Measurements from ENCODE around the gene RASL11B. TPM values are rescaled to one million over a fixed set of nuclear protein-coding genes. Genes with fewer than 3 reads are reported as not detected.
A peak's percentile ranks its signal among the peaks of the same experiment; 100 is the strongest.

Gene RASL11B
- total RNA-seq, 2 experiments from 2014 or later = not detected

DNA sequence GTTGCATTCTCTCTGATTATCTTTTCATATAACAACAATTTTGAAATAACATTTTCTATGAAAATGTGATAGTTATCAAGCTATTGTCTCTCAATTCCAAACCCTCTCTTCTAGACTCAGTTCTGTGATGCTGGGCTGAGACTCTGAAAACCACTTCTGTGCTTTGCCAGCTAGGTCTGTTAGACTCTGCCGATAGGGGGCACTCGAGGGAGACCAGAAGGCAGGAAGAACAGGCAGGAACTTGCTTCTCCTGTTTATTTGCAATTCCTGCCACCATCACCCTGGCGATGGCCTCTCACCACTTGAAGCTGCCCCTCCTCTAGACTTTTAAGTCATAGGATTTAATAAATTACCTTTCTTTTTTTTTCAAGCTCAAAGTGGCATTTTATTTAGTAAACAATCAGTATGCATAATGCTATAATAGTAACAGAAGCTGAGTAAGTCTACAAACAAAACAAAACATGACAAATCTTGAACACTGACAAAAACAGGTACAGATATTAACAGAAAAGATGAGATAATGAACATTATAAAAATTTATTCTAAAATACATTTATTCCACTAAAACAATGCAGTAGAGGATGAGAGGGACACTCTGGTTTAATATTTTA, 49.7 kb downstream of the RASL11B start:
- ChIA-PET POLR2A (interaction anchor here (0.6 to 0.8 kb wide), 2 partner anchors 65 to 348 kb away, joined by 3 to 4 read pairs; no protein-coding TSS in a partner anchor), CTCF (ENCODE audit: unreplicated experiment) (interaction anchor here (0.6 to 0.7 kb wide), 2 partner anchors 13 to 29 kb away, joined by 3 read pairs; no protein-coding TSS in a partner anchor)
- TF ChIP-seq, protein P1, sequence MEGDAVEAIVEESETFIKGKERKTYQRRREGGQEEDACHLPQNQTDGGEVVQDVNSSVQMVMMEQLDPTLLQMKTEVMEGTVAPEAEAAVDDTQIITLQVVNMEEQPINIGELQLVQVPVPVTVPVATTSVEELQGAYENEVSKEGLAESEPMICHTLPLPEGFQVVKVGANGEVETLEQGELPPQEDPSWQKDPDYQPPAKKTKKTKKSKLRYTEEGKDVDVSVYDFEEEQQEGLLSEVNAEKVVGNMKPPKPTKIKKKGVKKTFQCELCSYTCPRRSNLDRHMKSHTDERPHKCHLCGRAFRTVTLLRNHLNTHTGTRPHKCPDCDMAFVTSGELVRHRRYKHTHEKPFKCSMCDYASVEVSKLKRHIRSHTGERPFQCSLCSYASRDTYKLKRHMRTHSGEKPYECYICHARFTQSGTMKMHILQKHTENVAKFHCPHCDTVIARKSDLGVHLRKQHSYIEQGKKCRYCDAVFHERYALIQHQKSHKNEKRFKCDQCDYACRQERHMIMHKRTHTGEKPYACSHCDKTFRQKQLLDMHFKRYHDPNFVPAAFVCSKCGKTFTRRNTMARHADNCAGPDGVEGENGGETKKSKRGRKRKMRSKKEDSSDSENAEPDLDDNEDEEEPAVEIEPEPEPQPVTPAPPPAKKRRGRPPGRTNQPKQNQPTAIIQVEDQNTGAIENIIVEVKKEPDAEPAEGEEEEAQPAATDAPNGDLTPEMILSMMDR (conservative IDR thresholded peaks at IDR 0.05; ENCODE audit: low read length) = peak; percentile 97
- TF ChIP-seq EZH2phosphoT487 (IDR thresholded peaks at IDR 0.05; ENCODE audit: borderline replicate concordance, low read depth, low read length) = no peak
- no TSS peak for BruUV-seq (replicated peaks)
- Histone ChIP-seq H3K4me2 (ENCODE audit: low read length) (no peak overlapping the region), H3K4me1 (ENCODE audit: insufficient read depth, low read length, poor library complexity, severe bottlenecking) (no peaks in the 10 kb centered on the region), H3K4me3 (ENCODE audit: low read depth, low read length, poor library complexity, severe bottlenecking) (no peak overlapping the region), H3K9me3 (ENCODE audit: low read length) (no peaks in the 10 kb centered on the region), H3K27ac (ENCODE audit: low read depth, low read length, poor library complexity, severe bottlenecking) (no peak overlapping the region), H2AFZ (ENCODE audit: low read length) (peak overlapping the region; percentile 30; the same call in 1 of the 2 replicates), H4K20me1 (ENCODE audit: insufficient read depth, low read length) (no peaks in the 10 kb centered on the region), H3K9me2 (ENCODE audit: insufficient read depth, low read length) (no peaks in the 10 kb centered on the region), H3K79me2 (ENCODE audit: insufficient read depth, low read depth, low read length) (no peaks in the 10 kb centered on the region), H3K36me3 (ENCODE audit: insufficient read depth, low read length) (no peaks in the 10 kb centered on the region)
- DNase-seq (ENCODE audit: low spot score) = peak; percentile 80
- intact Hi-C loops (cut with micrococcal nuclease; ENCODE audit: unreplicated experiment) = no loop called here

DNA sequence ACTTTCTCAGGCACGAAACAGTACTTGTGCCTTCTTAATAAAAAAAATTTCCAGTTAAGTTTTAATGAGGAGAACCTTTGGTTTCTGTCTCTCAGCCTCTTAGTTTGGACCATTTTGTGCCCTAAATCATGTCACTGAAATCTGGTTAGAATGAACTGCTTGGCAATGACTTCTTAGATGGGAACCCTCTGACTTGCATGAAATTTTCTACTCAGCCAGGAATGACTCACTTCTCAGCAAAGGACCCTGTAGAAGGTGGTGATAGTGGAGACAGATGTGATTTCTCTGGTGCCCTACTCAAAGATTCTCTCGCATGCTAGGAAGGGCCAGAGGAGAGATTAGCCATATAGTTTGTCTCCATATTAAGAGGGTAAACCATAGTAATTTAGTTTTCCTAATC, 50.5 kb downstream of the RASL11B start:
- no peaks in the 10 kb centered on the region for H3K4me1 ChIP-seq (ENCODE audit: insufficient read depth, low read length, poor library complexity, severe bottlenecking)
- H3K36me3 ChIP-seq (ENCODE audit: insufficient read depth, low read length) = no peaks in the 10 kb centered on the region
- no peak overlapping the region for H3K4me2 ChIP-seq (ENCODE audit: low read length)
- TF ChIP-seq, protein P1 (conservative IDR thresholded peaks at IDR 0.05; ENCODE audit: low read length) = no peak
- TF ChIP-seq EZH2phosphoT487 (IDR thresholded peaks at IDR 0.05; ENCODE audit: borderline replicate concordance, low read depth, low read length) = no peak
- CTCF ChIA-PET (ENCODE audit: unreplicated experiment) = no interaction called here
- no peak for DNase-seq (ENCODE audit: low spot score)
- H3K79me2 ChIP-seq (ENCODE audit: insufficient read depth, low read depth, low read length) = no peaks in the 10 kb centered on the region
- H4K20me1 ChIP-seq (ENCODE audit: insufficient read depth, low read length) = no peaks in the 10 kb centered on the region
- H2AFZ ChIP-seq (ENCODE audit: low read length) = no peak overlapping the region
- no peak overlapping the region for H3K27ac ChIP-seq (ENCODE audit: low read depth, low read length, poor library complexity, severe bottlenecking)
- H3K4me3 ChIP-seq (ENCODE audit: low read depth, low read length, poor library complexity, severe bottlenecking) = no peak overlapping the region
- H3K9me3 ChIP-seq (ENCODE audit: low read length) = no peaks in the 10 kb centered on the region
- POLR2A ChIA-PET = no interaction called here
- no TSS peak for BruUV-seq (replicated peaks)
- no peaks in the 10 kb centered on the region for H3K9me2 ChIP-seq (ENCODE audit: insufficient read depth, low read length)
- intact Hi-C loops (cut with micrococcal nuclease; ENCODE audit: unreplicated experiment) = no loop called here

DNA sequence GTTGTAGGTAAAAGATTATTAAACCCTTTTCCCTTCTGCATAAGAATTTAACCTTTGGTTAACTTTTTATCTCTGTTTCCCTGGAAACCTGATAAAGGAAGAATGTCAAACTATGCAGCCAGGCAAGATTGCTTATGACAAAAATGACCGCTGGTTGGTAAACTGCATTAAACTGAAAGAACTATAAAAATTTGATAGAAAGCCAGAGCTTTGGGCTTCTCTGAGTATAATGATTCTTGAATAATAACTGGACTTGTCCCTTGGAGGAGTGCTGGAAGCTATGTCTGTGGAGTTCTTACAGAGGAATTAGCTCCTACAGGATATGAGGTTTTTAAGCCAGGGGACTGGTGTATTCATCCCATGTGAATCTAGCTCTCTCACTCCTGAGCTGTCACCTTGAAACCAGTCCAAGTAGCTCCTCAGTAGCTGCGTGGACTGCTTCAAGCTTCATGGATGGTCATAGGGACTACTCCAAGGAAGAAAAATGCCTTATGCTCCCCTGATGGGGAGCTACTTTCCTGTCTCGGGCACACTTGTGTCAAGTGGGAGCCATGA, 52.0 kb downstream of the RASL11B start:
- Histone ChIP-seq H3K36me3 (ENCODE audit: insufficient read depth, low read length) (no peaks in the 10 kb centered on the region), H4K20me1 (ENCODE audit: insufficient read depth, low read length) (no peaks in the 10 kb centered on the region), H3K9me3 (ENCODE audit: low read length) (no peaks in the 10 kb centered on the region), H2AFZ (ENCODE audit: low read length) (no peak overlapping the region), H3K9me2 (ENCODE audit: insufficient read depth, low read length) (no peaks in the 10 kb centered on the region), H3K4me1 (ENCODE audit: insufficient read depth, low read length, poor library complexity, severe bottlenecking) (no peaks in the 10 kb centered on the region), H3K79me2 (ENCODE audit: insufficient read depth, low read depth, low read length) (no peaks in the 10 kb centered on the region), H3K27ac (ENCODE audit: low read depth, low read length, poor library complexity, severe bottlenecking) (no peak overlapping the region), H3K4me3 (ENCODE audit: low read depth, low read length, poor library complexity, severe bottlenecking) (no peak overlapping the region), H3K4me2 (ENCODE audit: low read length) (no peak overlapping the region)
- intact Hi-C loops (cut with micrococcal nuclease; ENCODE audit: unreplicated experiment) = no loop called here
- ChIA-PET POLR2A (no interaction called here), CTCF (ENCODE audit: unreplicated experiment) (no interaction called here)
- TF ChIP-seq, protein P1 (conservative IDR thresholded peaks at IDR 0.05; ENCODE audit: low read length) = no peak
- no peak for TF ChIP-seq EZH2phosphoT487 (IDR thresholded peaks at IDR 0.05; ENCODE audit: borderline replicate concordance, low read depth, low read length)
- BruUV-seq (replicated peaks) = no TSS peak
- no peak for DNase-seq (ENCODE audit: low spot score)

All from OCI-LY7 (cell line).